LNCaP clone FGC (cell line): ENCODE results near the gene LSP1.

Source experiments
- DNase-seq: peaks from one replicate; pipeline ENCODE4 v3.0.0-alpha.2; 2011; ENCODE audit warnings: low read depth
- H3K4me3 ChIP-seq: 2 replicates; pipeline ENCODE4 v1.5.1; 2011; ENCODE audit warnings: mild to moderate bottlenecking, low read depth, low read length, control low read depth
- CTCF ChIP-seq: IDR thresholded peaks from 2 replicates; pipeline ENCODE4 v1.5.1; 2012; ENCODE audit warnings: mild to moderate bottlenecking; ENCODE audit not compliant: control insufficient read depth, insufficient read depth; ENCODE audit errors: extremely low read depth

Gene LSP1

GRCh38 chr11:1892116-1892515, 39.2 kb downstream of the LSP1 start:
- TF ChIP-seq CTCF = no peak
- H3K4me3 ChIP-seq = no peak overlapping the region

GRCh38 chr11:1892558-1892957, 39.7 kb downstream of the LSP1 start:
- no peak for TF ChIP-seq CTCF
- no peak for DNase-seq
- H3K4me3 ChIP-seq = no peak overlapping the region

More at GRCh38 chr11:1892116-1892515, 39.2 kb downstream of the LSP1 start:
- DNase-seq = no peak

- no peak for TF ChIP-seq CTCF
- H3K4me3 ChIP-seq = no peak overlapping the region
- DNase-seq = no peak
Observed at GRCh38 chr11:1893581-1894359, 40.9 kb downstream of the LSP1 start.

- no peak for DNase-seq
- no peak for TF ChIP-seq CTCF
- H3K4me3 ChIP-seq = no peak overlapping the region
Observed at GRCh38 chr11:1894759-1895158, 41.9 kb downstream of the LSP1 start.

GRCh38 chr11:1896468-1896867, 43.6 kb downstream of the LSP1 start:
- DNase-seq = no peak
- H3K4me3 ChIP-seq = no peak overlapping the region
- TF ChIP-seq CTCF = no peak

- TF ChIP-seq CTCF = no peak
- no peak for DNase-seq
- H3K4me3 ChIP-seq = no peak overlapping the region
Observed at GRCh38 chr11:1896923-1897322, 44.0 kb downstream of the LSP1 start.

GRCh38 chr11:1899090-1899489, 46.2 kb downstream of the LSP1 start:
- no peak for TF ChIP-seq CTCF

More at GRCh38 chr11:1899090-1899489, 46.2 kb downstream of the LSP1 start:
- no peak overlapping the region for H3K4me3 ChIP-seq
- DNase-seq = no peak
